ENCODE measurements around the gene EXD2.

Gene EXD2

GRCh38 chr14:69291891-69292561 lies 100.7 kb downstream of the EXD2 start:
- no peak overlapping the region for H3K9ac ChIP-seq (ENCODE audit: insufficient read length)
- H3K4me3 ChIP-seq = no peak overlapping the region
- no peak overlapping the region for H3K27ac ChIP-seq
- no peaks in the 10 kb centered on the region for H3K36me3 ChIP-seq (ENCODE audit: insufficient read depth, low read length)
- no peaks in the 10 kb centered on the region for H3K9me3 ChIP-seq (ENCODE audit: low read depth, low read length)
- TF ChIP-seq FOXP2 (optimal IDR thresholded peaks at IDR 0.05; ENCODE audit: control extremely low read depth, extremely low read length, insufficient read depth) (no peak), POLR2AphosphoS5 (IDR thresholded peaks at IDR 0.05; ENCODE audit: borderline replicate concordance, low read depth, low read length) (no peak), EZH2 (IDR thresholded peaks at IDR 0.05) (no peak)
- no peak for DNase-seq (ENCODE audit: low read depth, low spot score)

Data from SK-N-MC (cell line).